Measurements from ENCODE around the gene PTPN21. TPM values are rescaled to one million over a fixed set of nuclear protein-coding genes. Genes with fewer than 3 reads are reported as not detected.

Gene PTPN21
- total RNA-seq, 1 donor from 2014 or later = 0.31 TPM

- intact Hi-C loops (cut with micrococcal nuclease) = no loop called here
- no peaks in the 10 kb centered on the region for H3K9me3 Mint-ChIP-seq
- H3K36me3 Mint-ChIP-seq (ENCODE audit: low read depth) = no peaks in the 10 kb centered on the region
- POLR2A ChIA-PET = no interaction called here
- no peak for TF ChIP-seq CTCF (IDR thresholded peaks at IDR 0.05)
- H3K4me3 Mint-ChIP-seq = no peak overlapping the region
- DNase-seq (no peak), ATAC-seq (ENCODE audit: low read depth) (no peak)
- no peak overlapping the region for H3K27ac Mint-ChIP-seq
- CTCF ChIA-PET = no interaction called here
- H3K4me1 Mint-ChIP-seq = no peaks in the 10 kb centered on the region
- peaks cover 8% of the 10 kb centered on the region for H3K27me3 Mint-ChIP-seq
These were observed 47.6 kb downstream of the PTPN21 start for GRCh38 chr14:88507208-88507607.

- ChIA-PET CTCF (no interaction called here), POLR2A (no interaction called here)
- Mint-ChIP-seq H3K27me3 (peaks cover 15% of the 10 kb centered on the region), H3K36me3 (ENCODE audit: low read depth) (no peaks in the 10 kb centered on the region), H3K9me3 (no peaks in the 10 kb centered on the region), H3K4me3 (no peak overlapping the region), H3K4me1 (no peaks in the 10 kb centered on the region), H3K27ac (no peak overlapping the region)
- no peak for TF ChIP-seq CTCF (IDR thresholded peaks at IDR 0.05)
- intact Hi-C loops (cut with micrococcal nuclease) = no loop called here
- ATAC-seq (ENCODE audit: low read depth) = no peak
- no peak for DNase-seq
These were observed 49.2 kb downstream of the PTPN21 start for GRCh38 chr14:88505621-88506020.

- no peaks in the 10 kb centered on the region for H3K36me3 Mint-ChIP-seq (ENCODE audit: low read depth)
These were observed 50.2 kb downstream of the PTPN21 start for GRCh38 chr14:88504602-88505001.

GRCh38 chr14:88503754-88504406, 50.9 kb downstream of the PTPN21 start:
- POLR2A ChIA-PET = no interaction called here
- Mint-ChIP-seq H3K4me1 (no peaks in the 10 kb centered on the region), H3K4me3 (no peak overlapping the region), H3K27me3 (peaks cover 15% of the 10 kb centered on the region), H3K9me3 (no peaks in the 10 kb centered on the region), H3K36me3 (ENCODE audit: low read depth) (no peaks in the 10 kb centered on the region), H3K27ac (no peak overlapping the region)
- CTCF ChIA-PET = interaction anchor here (1.3 kb wide), 1 partner anchor 10 kb away, joined by 3 read pairs; no protein-coding TSS in a partner anchor
- no peak for ATAC-seq (ENCODE audit: low read depth)
- no peak for TF ChIP-seq CTCF (IDR thresholded peaks at IDR 0.05)
- intact Hi-C loops (cut with micrococcal nuclease) = no loop called here
- DNase-seq = no peak

More at GRCh38 chr14:88504602-88505001, 50.2 kb downstream of the PTPN21 start:
- no peak for TF ChIP-seq CTCF (IDR thresholded peaks at IDR 0.05)
- Mint-ChIP-seq H3K4me3 (no peak overlapping the region), H3K9me3 (no peaks in the 10 kb centered on the region), H3K27ac (no peak overlapping the region), H3K4me1 (no peaks in the 10 kb centered on the region), H3K27me3 (peaks cover 15% of the 10 kb centered on the region)
- intact Hi-C loops (cut with micrococcal nuclease) = no loop called here
- ATAC-seq (ENCODE audit: low read depth) = no peak
- ChIA-PET POLR2A (no interaction called here), CTCF (no interaction called here)
- DNase-seq = no peak

- Mint-ChIP-seq H3K4me1 (no peaks in the 10 kb centered on the region), H3K4me3 (no peak overlapping the region), H3K27me3 (peaks cover 18% of the 10 kb centered on the region), H3K9me3 (no peaks in the 10 kb centered on the region), H3K36me3 (ENCODE audit: low read depth) (no peaks in the 10 kb centered on the region), H3K27ac (no peak overlapping the region)
- no peak for TF ChIP-seq CTCF (IDR thresholded peaks at IDR 0.05)
- CTCF ChIA-PET = interaction anchor here (1.3 kb wide), 1 partner anchor 9 kb away, joined by 3 read pairs; no protein-coding TSS in a partner anchor
- intact Hi-C loops (cut with micrococcal nuclease) = no loop called here
- ATAC-seq (ENCODE audit: low read depth) = no peak
- DNase-seq = no peak
- POLR2A ChIA-PET = no interaction called here
These were observed 52.1 kb downstream of the PTPN21 start for GRCh38 chr14:88502740-88503139.

All from activated B cell treated with CpG ODN at 0.5 μM for 24 hours (primary cell).